Measurements from ENCODE around the gene TBC1D14. TPM values are rescaled to one million over a fixed set of nuclear protein-coding genes. Genes with fewer than 3 reads are reported as not detected.
A peak's percentile ranks its signal among the peaks of the same experiment; 100 is the strongest.

Gene TBC1D14
- total and polyA plus RNA-seq, 9 of the 15 experiments (the other 6 are each of a cell fraction or from before 2014, with no cell fraction given), result 2.1 to 59.6 (median 44.8) TPM

- in situ Hi-C loops (cut with MboI), result no loop called here
- H3K36me3 ChIP-seq (ENCODE audit: control insufficient read depth, insufficient read depth, low read length), result peaks cover 32% of the 10 kb centered on the region; the same call in 2 of the 3 replicates
- no peak overlapping the region for H3K27ac ChIP-seq (ENCODE audit: extremely low read depth, low read depth, low read length)
- H4K20me1 ChIP-seq (replicated peaks; ENCODE audit: control insufficient read depth, insufficient read depth, low read length), result peaks cover 22% of the 10 kb centered on the region
- ChIA-PET POLR2A (interaction anchor here (0.6 to 1.9 kb wide), 5 partner anchors 10 to 281 kb away, joined by 3 to 8 read pairs (median 4); partner anchors contain the start of gene GRPEL1), CTCF (ENCODE audit: low intra/inter-chr PET ratio) (no interaction called here)
- DNase-seq (ENCODE audit: extremely low read depth in 1 of 4, low spot score in 3 of 4) (no peak), FAIRE-seq (no peak), ATAC-seq (no peak; the same call in 2 of the 3 replicates)
- no TSS peak for BruUV-seq (replicated peaks)
- WGBS (ENCODE audit: insufficient coverage, low coverage, missing lambda C conversion rate), result 94% methylated on average over 10 of the region's 11 CpGs
- no peak overlapping the region for H3K4me3 ChIP-seq
- H3K79me2 ChIP-seq (ENCODE audit: control insufficient read depth, insufficient read depth, low read length), result peaks cover 56% of the 10 kb centered on the region
- intact Hi-C loops (cut with micrococcal nuclease), result no loop called here
- no peak overlapping the region for H2AFZ ChIP-seq (ENCODE audit: low read depth, low read length)
- H3K4me1 ChIP-seq (replicated peaks in 1 of 2; ENCODE audit: control insufficient read depth in 2 of 2, insufficient read depth in 2 of 2, low read length in 2 of 2), result peaks cover 9 to 57% of the 10 kb centered on the region in 2 experiments; a peak in 4 of 5 replicates
- H3K4me2 ChIP-seq (ENCODE audit: insufficient read depth, low read length), result no peak overlapping the region
- no peaks in the 10 kb centered on the region for H3K27me3 ChIP-seq (ENCODE audit: control insufficient read depth in 2 of 2, insufficient read depth in 2 of 2, low read length in 2 of 2)
- H3K9ac ChIP-seq (ENCODE audit: insufficient read depth in 1 of 2, low read depth in 2 of 2, low read length in 2 of 2), result peak overlapping the region in 1 of 2 experiments; percentile 40; a peak in 1 of 4 replicates
- peaks cover 6% of the 10 kb centered on the region for H3K9me1 ChIP-seq (ENCODE audit: control insufficient read depth, insufficient read depth, low read length)
- H3K9me3 ChIP-seq (replicated peaks; ENCODE audit: control insufficient read depth, insufficient read depth, low read depth, low read length), result no peaks in the 10 kb centered on the region
- no peak for TF ChIP-seq ZNF511 (CRISPR knock-in tag; IDR thresholded peaks at IDR 0.05)
- TF ChIP-seq IRF2 (CRISPR knock-in tag; IDR thresholded peaks at IDR 0.05), result no peak
- TF ChIP-seq ZMIZ1 (IDR thresholded peaks at IDR 0.05; ENCODE audit: low read depth in 2 of 2, low read length in 2 of 2), result no peak
- no peak for TF ChIP-seq ZNF124 (CRISPR knock-in tag; IDR thresholded peaks at IDR 0.05)
- TF ChIP-seq BRCA1 (IDR thresholded peaks at IDR 0.05), result no peak
- no peak for TF ChIP-seq BRCA1 (CRISPR knock-in tag; IDR thresholded peaks at IDR 0.05)
- no peak for TF ChIP-seq RBBP5 (IDR thresholded peaks at IDR 0.05; ENCODE audit: borderline replicate concordance, insufficient read depth, low read length, poor library complexity, severe bottlenecking)
- no peak for TF ChIP-seq ELF2 (CRISPR knock-in tag; IDR thresholded peaks at IDR 0.05)
- TF ChIP-seq TSHZ1 (CRISPR knock-in tag; IDR thresholded peaks at IDR 0.05), result no peak
- TF ChIP-seq CBFA2T3 (IDR thresholded peaks at IDR 0.05), result no peak
- TF ChIP-seq DEAF1 (CRISPR knock-in tag; IDR thresholded peaks at IDR 0.05), result no peak
Observed at GRCh38 chr4:7049739-7050138, 140.1 kb downstream of the TBC1D14 start.

All from K562 (cell line).